Measurements from ENCODE around the gene HOXB9. TPM values are rescaled to one million over a fixed set of nuclear protein-coding genes. Genes with fewer than 3 reads are reported as not detected.

The HOXB9 gene
- total and polyA plus RNA-seq, 2 of the 13 experiments (the other 11 are each of a cell fraction or from before 2014, with no cell fraction given): not detected

- peak; percentile 67; the same call in 1 of the 2 replicates for TF ChIP-seq ZNF124 (CRISPR knock-in tag; IDR thresholded peaks at IDR 0.05)
- TF ChIP-seq E2F2 (CRISPR knock-in tag; IDR thresholded peaks at IDR 0.05; ENCODE audit: borderline replicate concordance): no peak; the same call in 1 of the 2 replicates
- TF ChIP-seq PCBP1 (IDR thresholded peaks at IDR 0.05; ENCODE audit: borderline replicate concordance, low read depth, low read length): 0 out of 2 replicates have a peak, but pooled peaks have one; percentile 45
- peak; percentile 48; the same call in 1 of the 2 replicates for TF ChIP-seq GATAD2A (CRISPR knock-in tag; IDR thresholded peaks at IDR 0.05)
- TF ChIP-seq CBX5 (CRISPR knock-in tag; IDR thresholded peaks at IDR 0.05; ENCODE audit: borderline replicate concordance): peak; percentile 89
- peak; percentile 71; the same call in 1 of the 2 replicates for TF ChIP-seq TSC22D2 (CRISPR knock-in tag; IDR thresholded peaks at IDR 0.05; ENCODE audit: borderline replicate concordance)
- TF ChIP-seq ZNF572 (CRISPR knock-in tag; IDR thresholded peaks at IDR 0.05): no peak
- TF ChIP-seq LRRFIP1 (CRISPR knock-in tag; conservative IDR thresholded peaks at IDR 0.05): no peak
- no peak for TF ChIP-seq RNF219 (CRISPR knock-in tag; IDR thresholded peaks at IDR 0.05)
- peak; percentile 81 for TF ChIP-seq TFDP2 (CRISPR knock-in tag; IDR thresholded peaks at IDR 0.05)
- TF ChIP-seq NKX3-1 (CRISPR knock-in tag; IDR thresholded peaks at IDR 0.05): 0 out of 2 replicates have a peak, but pooled peaks have one; percentile 60
- peak; percentile 71 for TF ChIP-seq MAX (IDR thresholded peaks at IDR 0.05)
- TF ChIP-seq HOXD1 (CRISPR knock-in tag; IDR thresholded peaks at IDR 0.05): peak; percentile 73; the same call in 1 of the 2 replicates
- TF ChIP-seq TBX2 (CRISPR knock-in tag; IDR thresholded peaks at IDR 0.05; ENCODE audit: borderline replicate concordance): peak; percentile 63; the same call in 1 of the 2 replicates
- TF ChIP-seq MEIS2 (CRISPR knock-in tag; IDR thresholded peaks at IDR 0.05): 0 out of 2 replicates have a peak, but pooled peaks have one; percentile 42
- TF ChIP-seq GRHL1 (CRISPR knock-in tag; conservative IDR thresholded peaks at IDR 0.05): no peak
- TF ChIP-seq ISX (CRISPR knock-in tag; conservative IDR thresholded peaks at IDR 0.05): no peak
Observed at GRCh38 chr17:48636177-48637018, 10.2 kb upstream of the HOXB9 start (continued).

All from HepG2 (cell line).